GM12878 (cell line): ENCODE results near the gene ARAP3. TPM values are rescaled to one million over a fixed set of nuclear protein-coding genes. Genes with fewer than 3 reads are reported as not detected.

ENCODE experiments used
- ATAC-seq: fragments of 200-7000 bp; cut with Tn5 transposase; 3 replicates; pipeline ENCODE4 v1.9.1; 2020; ENCODE audit warnings: mild to moderate bottlenecking, moderate library complexity
- BruUV-seq: library from RNA; stranded (reverse); fragments of 400-500 nt; replicated peaks from 2 replicates; lab custom pipeline; 2021; lab: Mats Ljungman, UMichigan
- CTCF ChIA-PET: fragments of 300-600 bp; sonication (Branson Sonifier 250); formaldehyde crosslinking; extraction: SDS; loops from one replicate; lab custom pipeline; 2021; ENCODE audit warnings: inconsistent platforms; lab: Yijun Ruan, JAX
- POLR2A ChIA-PET: fragments of 350-600 bp; formaldehyde crosslinking; extraction: SDS; loops from one replicate; lab custom pipeline; 2021; ENCODE audit warnings: inconsistent platforms; lab: Charles Lee
- RAD21 ChIA-PET: fragments of 300-600 bp; sonication (Branson Sonifier 250); formaldehyde crosslinking; loops from one replicate; lab custom pipeline; 2023; ENCODE audit warnings: antibody characterized with exemption; ENCODE audit not compliant: unreplicated experiment; lab: Charles Lee
- SMC1A ChIA-PET: fragments of 300-600 bp; sonication (Branson Sonifier 250); formaldehyde crosslinking; loops from one replicate; lab custom pipeline; 2023; ENCODE audit not compliant: unreplicated experiment, uncharacterized antibody; lab: Charles Lee
- DNase-seq: peaks from one replicate; pipeline ENCODE4 v3.0.0-alpha.2; 2011; ENCODE audit warnings: low read depth, low spot score
- FAIRE-seq: peaks from 3 replicates; lab custom pipeline; 2011; peaks lifted over from hg19 to GRCh38; lab: Jason Lieb, UNC
- H2AFZ ChIP-seq: 2 replicates; pipeline ENCODE4 v1.6.0; 2011; ENCODE audit warnings: low read depth, low read length, control low read depth; ENCODE audit not compliant: control insufficient read depth
- H3K27ac ChIP-seq: 2 replicates; pipeline ENCODE4 v1.5.1; 2011; ENCODE audit warnings: control low read depth; ENCODE audit not compliant: control insufficient read depth, insufficient read depth
- H3K27me3 ChIP-seq, 2 experiments: replicated peaks in 1 of 2; 2 replicates each; pipeline versions ENCODE4 v1.6.0 to v1.6.1; 2011; ENCODE audit warnings: low read length in 1 of 2; ENCODE audit not compliant: control insufficient read depth in 2 of 2, insufficient read depth in 2 of 2
- H3K36me3 ChIP-seq, 2 experiments: 2 replicates each; pipeline ENCODE4 v1.5.1; 2011; ENCODE audit warnings: low read length in 1 of 2; ENCODE audit not compliant: control insufficient read depth in 2 of 2, insufficient read depth in 2 of 2
- H3K4me1 ChIP-seq: 2 replicates; pipeline ENCODE4 v1.6.1; 2011; ENCODE audit warnings: mild to moderate bottlenecking, low read length, moderate library complexity, mixed read lengths; ENCODE audit not compliant: control insufficient read depth, insufficient read depth
- H3K4me2 ChIP-seq: 2 replicates; pipeline ENCODE4 v1.6.0; 2011; ENCODE audit warnings: control low read depth; ENCODE audit not compliant: control insufficient read depth, insufficient read depth
- H3K4me3 ChIP-seq: fragments of 200-600 bp; sonication (generic); 2 replicates; pipeline ENCODE4 v1.5.1; 2016
- H3K79me2 ChIP-seq: 2 replicates; pipeline ENCODE4 v1.6.0; 2011; ENCODE audit warnings: low read length; ENCODE audit not compliant: control insufficient read depth, insufficient read depth
- H3K9ac ChIP-seq: 2 replicates; pipeline ENCODE4 v1.8.0; 2011; ENCODE audit warnings: low read length, control low read depth, mixed read lengths; ENCODE audit not compliant: control insufficient read depth, insufficient read depth
- H3K9me3 ChIP-seq: replicated peaks from 3 replicates; pipeline ENCODE4 v1.5.1; 2011; ENCODE audit warnings: mild to moderate bottlenecking, low read length; ENCODE audit not compliant: control insufficient read depth, insufficient read depth
- H4K20me1 ChIP-seq: 2 replicates; pipeline ENCODE4 v1.6.0; 2011; ENCODE audit not compliant: control insufficient read depth, insufficient read depth
- CBX3 ChIP-seq: fragments of 200-600 bp; sonication (generic); IDR thresholded peaks from 2 replicates; pipeline ENCODE4 v1.6.1; 2016; ENCODE audit warnings: low read depth, borderline replicate concordance
- ESRRA ChIP-seq: IDR thresholded peaks from 2 replicates; pipeline ENCODE4 v1.6.1; 2012; ENCODE audit warnings: mild to moderate bottlenecking, low read length, improper control_type of control experiment
- JUNB ChIP-seq: IDR thresholded peaks from 2 replicates; pipeline ENCODE4 v1.6.1; 2016; ENCODE audit warnings: antibody characterized with exemption, mild to moderate bottlenecking
- JUND ChIP-seq: IDR thresholded peaks from 2 replicates; pipeline ENCODE4 v1.6.1; 2012; ENCODE audit warnings: low read depth, mild to moderate bottlenecking, low read length, improper control_type of control experiment, moderate library complexity
- MYB ChIP-seq: fragments of 150-350 bp; IDR thresholded peaks from 2 replicates; pipeline ENCODE4 v1.6.1; 2014; ENCODE audit warnings: mild to moderate bottlenecking, low read depth, low read length, borderline replicate concordance
- NFIC ChIP-seq: IDR thresholded peaks from 2 replicates; pipeline ENCODE4 v1.6.1; 2012; ENCODE audit warnings: low read depth, mild to moderate bottlenecking, inconsistent platforms, low read length, moderate library complexity
- PAX5 ChIP-seq: IDR thresholded peaks from 2 replicates; pipeline ENCODE4 v1.6.1; 2011; ENCODE audit warnings: low read depth, low read length, borderline replicate concordance
- WGBS: methylation state at CpG from one replicate; pipeline ENCODE4 v1.1.6; 2016; ENCODE audit warnings: low lambda C conversion rate; ENCODE audit not compliant: insufficient replicate concordance, insufficient coverage; ENCODE audit errors: missing lambda C conversion rate; 5-methylcytosine and 5-hydroxymethylcytosine counted together
- in situ Hi-C: fragments of 300-500 bp; cut with MboI; formaldehyde crosslinking; loops from 9 replicates; pipeline ENCODE4 v1.14.3; 2018; ENCODE audit warnings: mixed read lengths
- intact Hi-C: fragments of 100-400 bp; cut with micrococcal nuclease; formaldehyde crosslinking; loops from one replicate; pipeline ENCODE4 v1.14.2; 2022; ENCODE audit not compliant: unreplicated experiment
- polyA plus RNA-seq, 11 experiments: library from polyadenylated mRNA; depleted of rRNA in 4 of 11; unstranded in 6 of 11; stranded (reverse) in 5 of 11; fragments of >200 nt; fragmentation: Nextera tagmentation in 4 of 11; fragmentation: Illumina TruSeq in 1 of 11; extraction: Ambion mirVana in 4 of 11; extraction: Trizol in 1 of 11; gene quantifications; 1 replicate in 1 of 11; 2 replicates in 10 of 11; pipeline versions ENCODE4 v1.2.1 to v1.2.3, GENCODE V29; 2011 to 2016; ENCODE audit warnings: inconsistent platforms in 2 of 11, missing spikeins in 2 of 11, low read depth in 1 of 11
- total RNA-seq, 4 experiments: library from RNA; depleted of rRNA in 3 of 4; stranded (reverse); fragments of >200 nt in 3 of 4; fragmentation: Illumina TruSeq in 1 of 4; extraction: Trizol in 1 of 4; gene quantifications; 2 replicates each; pipeline versions ENCODE4 v1.2.1 to v1.2.3, GENCODE V29; 2013 to 2021

ARAP3 gene
- total and polyA plus RNA-seq, 10 of the 15 experiments (the other 5 are each of a cell fraction or from before 2014, with no cell fraction given), result 0.01 to 0.08 TPM; not detected in 8

DNA sequence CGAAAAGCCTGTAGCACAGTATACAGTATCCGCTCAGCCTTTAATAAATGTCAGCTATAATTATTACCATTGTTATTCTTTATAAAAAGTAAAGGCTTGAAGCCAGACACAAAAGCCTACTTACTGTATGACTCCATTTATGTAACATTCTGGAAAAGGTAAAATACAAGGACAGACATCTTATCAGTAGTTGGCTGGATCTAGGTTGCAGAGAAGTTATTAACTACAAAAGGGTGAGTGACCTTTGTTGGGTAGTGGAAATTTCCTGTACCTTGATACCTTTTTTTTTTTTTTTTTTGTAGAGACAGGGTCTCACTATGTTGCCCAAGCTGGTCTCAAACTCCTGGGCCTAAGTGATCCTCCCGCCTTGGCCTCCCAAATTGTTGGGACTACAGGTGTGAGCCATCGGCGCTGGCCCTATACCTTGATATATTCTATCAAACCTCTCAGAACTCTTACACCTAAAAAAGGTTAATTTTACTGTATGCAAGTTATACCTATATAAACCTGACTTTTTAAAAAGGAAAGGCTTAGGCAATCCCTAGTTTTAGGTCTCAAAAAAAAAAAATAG is 51.4 kb downstream of the ARAP3 start:
- Histone ChIP-seq H3K36me3 (peaks cover 16 to 32% of the 10 kb centered on the region in 2 experiments), H3K9me3 (no peaks in the 10 kb centered on the region)
- DNase-seq (no peak), ATAC-seq (no peak)
- ChIA-PET RAD21 (interaction anchor here (0.8 to 8.2 kb wide), 4 partner anchors 11 to 1697 kb away, joined by 3 to 89 read pairs (median 5); partner anchors contain the start of gene DIAPH1), CTCF (interaction anchor here (0.7 to 11.2 kb wide), 7 partner anchors 11 to 338 kb away, joined by 3 to 137 read pairs (median 4); partner anchors contain the start of gene DIAPH1)
- TF ChIP-seq MYB (no peak), JUNB (no peak), PAX5 (no peak), CBX3 (no peak), ESRRA (no peak)
- TF ChIP-seq, all 136 proteins: peak for 0
- no peaks in the 10 kb centered on the region for H3K27me3 ChIP-seq
- H3K4me2 ChIP-seq, result no peak overlapping the region
- WGBS, result 95% methylated on average over 5 of the region's 5 CpGs
- H3K4me1 ChIP-seq, result peaks cover 25% of the 10 kb centered on the region
- SMC1A ChIA-PET, result interaction anchor here (0.5 to 12.9 kb wide), 4 partner anchors 12 to 38 kb away, joined by 3 to 245 read pairs (median 46); partner anchors contain the start of gene DIAPH1
- POLR2A ChIA-PET, result interaction anchor here (0.6 to 11.5 kb wide), 3 partner anchors 11 to 992 kb away, joined by 3 to 215 read pairs (median 3); partner anchors contain the start of genes DIAPH1 and FCHSD1
- in situ Hi-C loops (no loop called here), intact Hi-C loops (no loop called here)
- no peak overlapping the region for H3K9ac ChIP-seq
- H3K4me3 ChIP-seq, result no peak overlapping the region
- H3K27ac ChIP-seq, result no peak overlapping the region
- peaks cover 37% of the 10 kb centered on the region for H3K79me2 ChIP-seq
- BruUV-seq, result no TSS peak
- no peaks in the 10 kb centered on the region for H4K20me1 ChIP-seq
- H2AFZ ChIP-seq, result no peak overlapping the region
- no peak for FAIRE-seq

- FAIRE-seq (no peak), DNase-seq (no peak), ATAC-seq (no peak)
- ChIA-PET SMC1A (interaction anchor here (12.9 kb wide), 1 partner anchor 10 kb away, joined by 245 read pairs; the partner anchor contains the start of gene DIAPH1), RAD21 (interaction anchor here (1.4 kb wide), 1 partner anchor 34 kb away, joined by 4 read pairs; no protein-coding TSS in a partner anchor), POLR2A (interaction anchor here (0.6 to 11.5 kb wide), 3 partner anchors 9 to 21 kb away, joined by 4 to 215 read pairs (median 4); partner anchors contain the start of genes DIAPH1, HDAC3 and RELL2), CTCF (interaction anchor here (1.5 kb wide), 1 partner anchor 36 kb away, joined by 3 read pairs; no protein-coding TSS in a partner anchor)
- no peak overlapping the region for H3K4me2 ChIP-seq
- no peaks in the 10 kb centered on the region for H3K9me3 ChIP-seq
- no peak overlapping the region for H3K4me3 ChIP-seq
- peaks cover 22 to 39% of the 10 kb centered on the region in 2 experiments for H3K36me3 ChIP-seq
- no TSS peak for BruUV-seq
- H3K27me3 ChIP-seq, result no peaks in the 10 kb centered on the region
- no peaks in the 10 kb centered on the region for H4K20me1 ChIP-seq
- peaks cover 16% of the 10 kb centered on the region for H3K4me1 ChIP-seq
- no peak overlapping the region for H3K27ac ChIP-seq
- peaks cover 16% of the 10 kb centered on the region for H3K79me2 ChIP-seq
- H3K9ac ChIP-seq, result no peak overlapping the region
- H2AFZ ChIP-seq, result no peak overlapping the region
- in situ Hi-C loops (no loop called here), intact Hi-C loops (no loop called here)
- TF ChIP-seq JUND (no peak), NFIC (no peak)
- 96% methylated on average over 6 of the region's 6 CpGs for WGBS
Measured at GRCh38 chr5:141628175-141628788, 53.7 kb downstream of the ARAP3 start.
